HG02571 (cell line): ENCODE data around the gene VAC14.

Source experiments
- ATAC-seq: cut with Tn5 transposase; IDR thresholded peaks from one replicate; pipeline ENCODE4 v1.9.1; 2021; ENCODE audit warnings: mild to moderate bottlenecking, moderate library complexity; ENCODE audit not compliant: unreplicated experiment

Gene VAC14

DNA sequence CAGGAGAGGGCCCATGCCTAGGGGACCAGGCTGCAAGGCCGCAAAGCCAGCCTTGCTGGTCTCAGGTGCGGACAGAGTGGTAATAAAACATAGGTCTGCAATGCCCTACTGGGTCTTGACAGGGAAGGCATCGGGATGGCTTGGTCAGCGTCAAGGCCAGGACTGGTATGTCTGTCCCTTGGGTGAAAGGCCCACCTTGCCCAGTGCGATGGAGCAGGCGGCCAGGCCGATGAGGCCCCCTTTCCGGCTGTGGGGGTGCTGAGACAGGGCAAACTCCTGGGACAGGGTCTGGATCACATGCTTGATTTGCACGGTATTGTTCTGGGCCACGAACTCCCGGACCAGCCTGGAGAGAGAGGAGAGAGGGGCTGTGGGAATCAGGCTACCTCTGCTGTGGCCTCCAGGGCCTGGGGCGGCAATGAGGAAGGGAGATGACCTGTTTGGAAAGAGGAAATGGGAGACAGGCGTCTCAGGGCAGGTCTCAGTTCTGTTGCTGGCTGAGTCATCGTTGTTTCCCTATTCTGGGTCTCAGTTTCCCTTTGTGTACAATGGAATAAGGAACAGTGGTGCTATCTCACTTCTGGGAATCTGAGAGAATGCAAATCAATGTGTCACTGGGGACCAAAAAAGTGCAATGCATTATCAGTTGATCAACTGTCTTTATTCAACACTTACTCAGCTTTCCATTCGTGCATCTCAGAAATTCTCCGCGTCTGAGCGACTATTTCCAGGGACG is 14.8 kb downstream of the VAC14 start:
- no peak for ATAC-seq

DNA sequence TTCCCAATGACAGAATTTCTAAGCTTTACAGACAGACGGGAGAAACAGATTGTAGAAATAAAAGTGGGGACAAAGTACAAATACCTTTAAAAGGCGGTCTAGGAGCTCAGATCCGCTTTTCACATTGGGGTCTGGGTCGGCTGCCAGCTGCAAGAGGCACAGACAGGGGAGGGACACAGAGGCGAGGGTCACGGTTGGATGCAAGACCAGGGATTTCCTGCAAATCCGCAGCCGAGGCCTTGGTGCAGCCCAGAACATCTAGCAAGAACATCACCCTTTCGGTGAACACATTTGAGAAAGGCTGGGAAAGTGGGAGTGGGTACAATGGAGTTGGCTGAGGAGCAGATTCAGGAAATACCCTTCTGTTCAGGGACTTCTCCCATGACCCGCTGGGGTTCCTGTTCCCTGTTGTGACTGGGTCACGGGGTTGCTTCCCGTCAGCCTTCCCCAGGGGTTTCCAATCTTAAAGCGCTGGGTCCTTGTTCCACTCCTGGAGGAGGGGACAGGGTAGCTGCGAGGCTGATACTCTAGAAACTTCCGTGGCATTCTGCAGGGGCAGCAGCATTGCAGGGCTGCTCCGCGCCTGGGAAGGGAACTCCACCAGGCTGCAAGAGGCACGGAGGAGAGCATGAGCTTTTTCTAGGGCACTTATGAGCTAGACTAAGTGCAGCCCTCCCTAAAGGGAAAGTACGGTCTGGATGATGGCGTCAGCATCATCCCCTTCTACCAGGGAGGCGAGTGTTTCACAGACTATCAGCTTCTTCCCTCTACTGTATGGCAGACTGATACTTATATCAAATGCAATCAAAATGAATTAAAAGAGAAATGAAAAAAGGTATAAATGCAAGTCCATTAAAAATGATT is 16.0 kb downstream of the VAC14 start:
- ATAC-seq: no peak

DNA sequence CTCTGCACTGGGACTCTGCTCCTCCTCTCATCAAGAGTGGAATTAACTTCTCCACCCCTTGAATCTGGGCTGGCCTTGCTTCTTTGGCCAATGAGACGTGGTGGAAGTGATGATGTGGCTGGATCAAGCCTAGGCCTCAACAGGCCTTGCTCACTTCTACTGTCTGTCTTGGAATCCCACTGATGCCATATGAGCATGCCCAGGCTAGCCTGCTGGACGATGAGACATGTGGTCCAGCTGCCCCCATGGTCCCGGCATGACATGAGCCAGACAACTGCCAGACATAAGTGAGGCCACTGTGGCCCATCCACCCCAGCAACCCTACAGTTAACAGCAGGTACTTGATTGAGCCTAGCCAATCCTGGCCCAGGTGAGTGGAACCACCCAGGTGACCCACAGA is 18.7 kb downstream of the VAC14 start:
- ATAC-seq: no peak

DNA sequence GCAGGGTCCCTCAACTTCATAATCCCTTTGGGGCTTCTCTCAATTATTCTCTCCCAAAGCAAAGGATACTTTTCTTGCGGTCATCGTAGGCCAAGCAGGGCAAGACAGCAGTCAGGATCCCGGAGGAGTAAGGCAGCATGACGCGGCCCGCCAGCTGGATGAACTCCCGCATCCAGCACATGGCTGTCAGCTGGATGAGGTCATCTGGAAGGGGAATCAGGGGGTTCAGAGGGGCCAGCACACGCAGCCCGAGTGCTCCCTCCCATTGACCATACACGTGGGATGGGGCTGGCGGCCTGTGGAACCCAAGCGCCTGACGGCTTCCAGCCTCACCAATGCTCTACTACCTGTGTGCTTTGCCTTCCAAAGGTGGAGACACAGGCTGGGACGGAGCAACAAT is 19.2 kb downstream of the VAC14 start:
- no peak for ATAC-seq

DNA sequence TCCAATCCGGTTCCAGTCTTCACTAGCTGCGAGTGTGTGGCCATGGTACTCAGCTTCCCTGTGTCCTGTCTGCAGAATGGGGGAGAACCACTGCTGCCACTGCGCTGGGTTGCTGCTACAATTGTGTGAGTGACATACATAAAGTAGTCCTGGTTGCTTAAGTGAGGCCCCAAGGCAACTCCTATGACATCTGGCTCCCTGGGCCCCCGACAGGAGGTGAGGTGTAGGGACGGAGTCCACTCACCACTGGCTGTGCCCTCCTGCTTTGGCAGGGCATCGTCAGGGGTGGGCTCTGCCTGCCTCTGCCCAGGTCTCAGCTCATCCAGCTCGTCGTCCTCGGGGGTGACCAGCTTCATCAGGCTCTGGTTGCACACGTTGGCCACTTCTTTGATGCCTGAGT is 20.4 kb downstream of the VAC14 start:
- no peak for ATAC-seq

DNA sequence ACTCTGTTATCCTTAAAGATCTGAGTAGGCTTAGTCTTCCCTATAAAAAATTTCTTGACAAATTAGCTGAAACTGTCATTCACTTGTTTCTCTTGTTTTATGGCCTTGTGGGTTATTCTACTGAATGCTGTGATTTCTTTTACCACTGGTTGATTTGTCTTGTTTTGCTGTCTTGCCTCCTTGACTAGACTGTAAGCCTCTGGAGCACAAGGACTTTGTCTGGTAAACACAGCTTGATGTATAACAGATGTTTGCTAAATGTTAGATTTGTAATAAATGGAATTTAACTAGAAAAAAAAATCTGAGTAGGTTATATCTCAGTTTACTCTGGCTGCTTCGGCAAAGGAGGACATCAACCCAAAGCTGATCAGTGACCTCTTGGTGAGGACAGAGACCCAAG is 21.6 kb downstream of the VAC14 start:
- no peak for ATAC-seq

DNA sequence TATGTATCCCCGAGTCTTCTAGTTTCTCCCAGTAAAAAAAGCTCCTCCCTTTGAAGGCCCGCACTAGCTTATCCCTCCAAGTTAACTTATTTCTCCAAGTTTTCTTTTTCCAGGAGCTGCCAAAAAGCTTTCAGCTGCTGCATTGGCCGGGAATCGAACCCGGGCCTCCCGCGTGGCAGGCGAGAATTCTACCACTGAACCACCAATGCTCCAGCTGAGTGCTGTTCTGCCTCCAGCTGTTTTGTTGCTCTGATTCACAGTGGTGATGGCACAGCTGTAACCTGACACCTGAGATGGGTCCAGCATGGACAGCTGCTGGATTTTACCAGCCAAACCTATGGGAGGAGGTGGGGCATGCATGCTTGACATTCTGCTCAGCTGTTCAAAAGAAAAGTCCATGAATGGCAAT is 22.1 kb downstream of the VAC14 start:
- no peak for ATAC-seq

DNA sequence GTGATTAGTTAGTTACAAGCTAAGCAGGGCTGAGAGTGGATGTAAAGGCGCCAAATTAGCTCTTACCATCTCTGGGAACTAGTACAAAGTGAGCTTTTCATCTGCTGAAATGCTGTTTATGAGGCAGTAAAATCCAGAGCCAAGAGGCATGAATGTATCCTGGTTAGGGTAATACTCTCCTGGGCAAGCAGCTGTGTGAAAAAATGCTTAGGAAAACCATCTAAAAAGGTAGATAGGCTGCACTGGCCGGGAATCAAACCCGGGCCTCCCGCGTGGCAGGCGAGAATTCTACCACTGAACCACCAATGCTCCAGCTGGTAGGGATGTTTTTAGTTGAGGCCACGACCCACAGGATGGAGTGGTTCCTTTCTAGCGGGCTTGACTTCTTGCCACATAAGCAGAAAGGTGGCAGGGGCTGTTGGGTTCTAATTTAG is 23.0 kb downstream of the VAC14 start:
- ATAC-seq: no peak

DNA sequence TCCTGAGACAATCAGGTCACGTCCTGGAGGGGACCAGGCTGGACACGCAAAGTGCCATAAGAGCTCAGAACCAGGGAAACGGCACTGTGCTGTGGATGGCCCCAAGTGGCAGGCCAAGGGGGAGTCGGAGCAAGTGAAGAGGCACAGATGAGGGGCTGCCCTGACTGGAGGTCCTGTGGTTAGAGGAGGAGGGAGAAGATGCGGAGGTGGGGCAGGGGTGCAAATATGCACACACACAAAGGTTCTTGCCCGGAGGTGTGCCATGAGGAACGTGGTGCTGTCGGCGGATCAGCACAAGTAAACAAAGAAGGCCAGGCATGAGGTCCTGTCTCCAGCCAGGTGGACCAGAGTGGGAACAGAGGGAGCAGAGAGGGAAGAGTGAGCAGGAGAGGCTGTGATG is 23.5 kb downstream of the VAC14 start:
- no peak for ATAC-seq

DNA sequence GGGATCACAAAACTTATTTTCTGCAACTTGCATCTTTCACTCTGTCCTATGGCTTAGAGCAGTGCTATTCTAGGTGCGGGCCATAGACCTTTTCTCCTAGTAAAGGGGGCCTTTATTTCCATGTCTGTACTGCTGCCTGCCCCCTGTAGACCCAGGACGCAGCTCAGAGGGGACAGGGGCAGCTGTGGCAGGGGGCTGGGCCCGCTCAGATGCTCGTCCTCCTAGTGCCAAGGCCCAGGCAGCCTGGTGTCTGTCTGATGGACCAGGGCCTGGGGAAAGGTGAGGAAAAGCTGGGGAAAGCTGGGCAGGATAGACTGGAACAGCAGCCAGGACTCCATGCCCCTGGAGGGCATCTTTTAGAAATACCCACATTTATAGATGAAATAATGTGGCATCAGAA is 25.6 kb downstream of the VAC14 start:
- no peak for ATAC-seq

DNA sequence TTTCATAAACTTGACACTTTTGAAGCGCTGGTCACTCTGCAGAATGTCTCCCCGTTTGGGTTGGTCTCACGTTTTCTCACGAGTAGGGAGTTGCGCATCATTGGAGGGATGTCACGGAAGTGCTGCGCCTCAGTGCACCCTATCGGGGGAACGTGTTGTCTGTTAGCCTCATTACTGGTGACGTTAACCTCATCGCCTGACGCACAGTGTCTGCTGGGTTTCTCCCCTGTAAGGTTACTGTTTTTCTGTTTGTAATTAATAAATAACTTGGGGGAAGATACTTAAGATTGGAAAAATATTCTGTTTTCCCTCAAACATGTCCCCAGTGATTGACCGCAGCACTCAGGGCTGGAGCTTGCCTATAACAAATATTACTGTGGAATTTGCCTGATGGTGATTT is 26.7 kb downstream of the VAC14 start:
- ATAC-seq: no peak

DNA sequence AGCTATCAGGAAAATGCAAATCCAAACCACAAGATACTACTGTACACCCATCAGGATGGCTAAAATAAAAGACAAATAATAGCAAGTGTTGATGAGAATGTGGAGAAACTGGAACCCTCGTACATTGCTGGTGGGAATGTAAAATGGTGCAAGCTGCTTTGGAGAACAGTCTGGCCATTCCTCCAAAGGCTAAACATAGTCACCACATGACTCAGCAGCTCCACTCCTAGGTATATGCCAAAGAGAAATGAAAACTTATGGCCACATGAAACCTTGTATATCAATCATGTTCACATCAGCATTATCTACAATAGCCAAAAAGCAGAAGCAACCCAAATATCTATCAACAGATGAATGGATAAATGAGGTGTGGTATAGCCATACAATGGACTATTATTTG is 28.5 kb downstream of the VAC14 start:
- ATAC-seq: no peak

DNA sequence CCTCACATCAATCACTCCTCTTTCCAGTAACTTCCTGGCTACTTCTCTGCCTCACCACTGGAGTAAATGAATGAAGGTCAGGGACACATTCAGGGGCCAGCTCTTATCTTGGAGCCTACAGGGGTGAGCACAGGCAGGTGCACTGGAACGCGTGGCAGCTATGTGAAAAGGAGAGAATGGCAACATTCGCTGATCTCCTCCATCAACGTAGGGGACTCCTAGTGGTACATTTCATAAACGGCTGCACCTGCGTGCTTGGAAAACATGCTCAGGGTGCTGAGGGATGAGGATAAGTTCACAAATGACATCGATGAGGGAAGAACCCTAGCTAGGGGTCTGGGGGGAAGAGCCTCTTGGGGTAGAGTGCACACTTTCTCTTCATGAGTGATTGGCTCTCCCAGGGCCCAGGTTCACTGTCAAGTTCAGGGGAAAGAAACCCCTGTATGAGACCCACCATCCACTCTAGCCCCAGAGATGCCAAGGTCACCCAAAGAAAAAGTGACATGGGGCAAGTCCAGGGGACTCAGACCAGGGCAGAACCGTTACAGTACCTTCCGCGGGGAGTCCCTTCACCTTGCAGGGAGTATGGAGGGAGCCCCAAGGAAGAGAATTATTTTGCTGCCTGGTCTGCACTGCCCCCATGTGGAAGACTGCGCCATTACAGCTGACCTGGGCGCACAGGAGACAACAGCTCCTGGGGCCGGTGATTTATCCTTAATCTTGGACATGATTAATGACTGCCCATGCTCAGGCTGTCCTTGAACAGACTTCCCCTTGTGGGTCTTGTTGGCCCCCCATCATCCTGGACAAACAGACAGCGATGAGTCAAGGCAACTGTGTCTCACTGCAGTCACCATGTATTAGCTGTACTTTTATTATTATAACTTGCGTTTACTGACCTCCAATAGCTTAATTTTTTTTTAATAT is 30.1 kb downstream of the VAC14 start:
- no peak for ATAC-seq

DNA sequence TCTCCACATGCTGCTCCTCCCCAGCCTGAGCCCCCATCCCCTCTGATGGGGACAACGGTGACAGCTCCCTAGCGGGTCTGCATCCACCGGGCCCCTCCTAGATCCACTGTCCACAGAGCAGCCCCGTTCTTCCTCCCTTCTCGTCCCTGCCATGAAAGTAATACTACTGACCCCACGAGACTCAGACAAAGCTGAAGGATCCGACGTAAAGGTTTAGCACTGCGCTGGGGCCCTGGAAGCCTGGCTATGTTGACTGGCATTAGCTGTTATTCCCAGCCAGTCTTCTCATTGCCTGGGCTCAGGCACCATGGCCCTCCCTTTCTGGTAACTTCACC is 30.7 kb downstream of the VAC14 start:
- ATAC-seq: no peak

DNA sequence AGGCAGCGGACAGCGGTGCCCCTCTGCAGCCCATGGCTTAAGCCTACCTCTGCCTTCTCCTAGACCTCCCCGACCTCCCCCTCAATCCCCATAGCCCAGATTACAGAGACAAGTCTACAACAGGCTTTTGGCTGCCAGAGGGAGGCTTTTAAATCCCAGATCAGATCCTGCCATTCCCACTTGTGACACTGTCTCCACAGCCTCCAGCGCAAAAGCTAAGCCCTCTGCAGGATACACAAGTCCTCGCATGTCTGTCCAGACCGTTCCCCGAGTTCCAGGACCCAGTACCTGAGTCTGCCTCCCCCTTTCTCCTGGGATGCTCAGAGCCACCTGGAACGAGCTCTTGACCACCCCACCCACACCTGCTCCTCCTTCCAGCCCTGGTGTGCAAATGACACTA is 31.2 kb downstream of the VAC14 start:
- no peak for ATAC-seq

DNA sequence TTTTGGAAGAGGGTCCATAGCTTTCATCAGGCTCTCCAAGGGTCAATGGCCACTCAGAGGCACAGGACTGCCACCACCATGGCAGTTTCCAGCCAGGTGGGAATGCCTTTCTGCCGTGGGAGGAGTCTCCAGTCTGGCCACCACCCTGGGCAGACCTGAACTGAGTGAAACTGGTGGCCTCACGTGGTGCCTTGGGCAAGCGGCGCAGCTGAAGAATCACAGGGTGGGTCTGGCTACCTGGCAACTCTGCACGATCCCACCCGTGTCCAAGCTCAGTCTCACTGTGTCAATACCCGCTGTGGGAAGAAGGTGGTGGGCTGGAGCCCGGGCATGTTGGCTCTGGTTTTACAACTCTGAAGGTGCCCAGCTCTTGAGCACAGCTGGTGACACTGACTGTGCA is 31.8 kb downstream of the VAC14 start:
- ATAC-seq: no peak

DNA sequence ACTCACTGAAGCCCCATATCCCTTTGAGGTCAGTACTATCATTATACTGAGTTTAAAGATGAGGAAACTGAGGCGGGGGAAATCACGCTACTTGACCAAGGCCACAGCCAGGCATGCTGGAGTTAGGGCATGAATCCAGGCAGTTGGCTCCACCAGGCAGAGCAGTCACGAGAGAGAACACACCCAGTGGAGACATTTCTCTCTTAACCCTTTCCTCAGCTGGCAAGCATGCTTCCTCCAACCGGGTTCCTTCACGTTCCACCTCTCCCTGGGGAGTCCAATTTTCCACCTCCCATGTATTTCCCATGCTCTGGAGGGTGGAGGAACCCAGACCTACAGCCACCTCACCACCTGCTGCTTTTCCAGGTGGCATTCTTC is 32.8 kb downstream of the VAC14 start:
- no peak for ATAC-seq

DNA sequence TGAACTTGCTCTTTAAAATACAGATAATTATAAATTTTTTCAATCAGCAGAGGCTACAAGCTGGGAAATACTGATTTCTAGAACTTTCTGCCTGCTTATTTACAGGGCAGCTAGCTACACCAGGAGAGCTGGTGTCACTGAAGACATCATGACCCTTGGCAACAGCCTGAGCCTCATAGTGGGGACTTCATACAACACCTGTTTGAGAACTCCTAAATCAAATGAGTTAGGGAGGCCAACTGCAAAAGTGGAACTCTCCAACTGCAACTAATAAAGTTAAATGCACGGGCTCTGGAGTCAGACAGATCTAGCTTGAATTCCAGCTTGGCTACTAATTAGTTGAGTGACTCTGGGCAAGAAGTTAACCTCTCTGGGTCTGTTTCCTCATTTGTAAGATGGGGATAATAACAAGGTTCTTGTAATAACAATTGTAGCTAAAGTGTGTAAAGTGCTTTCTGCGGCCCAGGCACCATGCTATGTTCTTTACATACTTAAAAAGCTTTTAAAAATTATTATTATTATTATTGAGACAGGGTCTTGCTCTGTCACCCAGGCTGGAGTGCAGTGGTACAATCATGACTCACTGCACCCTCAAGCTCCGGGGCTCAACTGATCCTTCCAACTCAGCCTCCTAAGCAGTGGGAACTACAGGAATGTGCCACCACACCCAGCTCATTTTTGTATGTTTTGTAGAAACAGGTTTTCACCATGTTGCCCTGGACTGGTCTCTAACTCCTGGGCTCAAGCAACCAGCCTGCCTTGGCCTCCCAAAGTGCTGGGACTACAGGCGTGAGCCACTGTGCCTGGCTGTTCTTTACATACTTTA is 33.4 kb downstream of the VAC14 start:
- ATAC-seq: no peak

DNA sequence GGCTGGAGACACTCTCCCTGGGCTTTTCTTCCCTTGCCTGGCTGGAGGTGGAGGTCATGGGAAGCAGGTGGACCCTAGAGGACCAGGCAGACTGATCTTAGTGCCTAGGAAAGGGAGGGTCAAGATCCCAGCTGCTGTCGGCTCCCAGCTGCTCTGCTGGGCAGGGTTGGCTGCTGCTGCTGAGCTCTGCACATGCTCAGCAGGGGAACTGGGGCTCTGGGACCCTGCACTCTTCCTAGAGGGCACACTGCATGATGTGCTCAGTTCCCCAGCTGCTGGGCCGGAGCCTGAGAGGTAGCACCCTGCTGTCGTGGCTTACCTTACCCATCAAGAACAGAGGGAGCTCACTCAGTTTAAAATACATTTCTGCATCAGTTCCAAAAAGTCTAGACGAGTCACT is 34.3 kb downstream of the VAC14 start:
- no peak for ATAC-seq

DNA sequence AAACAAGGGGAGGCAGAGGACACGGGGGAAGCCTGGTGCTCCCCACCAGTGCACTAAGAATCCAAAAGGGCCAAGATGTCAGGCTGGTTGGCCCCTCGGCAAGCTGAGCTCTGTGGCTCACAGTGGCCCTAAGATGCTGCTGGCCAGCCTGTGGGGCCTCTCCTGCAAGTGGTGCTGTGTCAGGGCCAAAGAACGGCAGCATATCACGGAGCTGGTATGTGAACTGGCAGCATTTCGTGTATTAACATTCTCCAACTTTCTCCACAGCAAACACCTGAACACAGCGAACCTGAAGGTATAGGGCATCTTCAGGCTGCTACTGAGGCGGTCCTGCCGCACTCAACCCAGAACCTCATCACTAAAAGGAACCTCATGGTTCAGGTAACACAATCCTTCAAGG is 34.8 kb downstream of the VAC14 start:
- no peak for ATAC-seq

DNA sequence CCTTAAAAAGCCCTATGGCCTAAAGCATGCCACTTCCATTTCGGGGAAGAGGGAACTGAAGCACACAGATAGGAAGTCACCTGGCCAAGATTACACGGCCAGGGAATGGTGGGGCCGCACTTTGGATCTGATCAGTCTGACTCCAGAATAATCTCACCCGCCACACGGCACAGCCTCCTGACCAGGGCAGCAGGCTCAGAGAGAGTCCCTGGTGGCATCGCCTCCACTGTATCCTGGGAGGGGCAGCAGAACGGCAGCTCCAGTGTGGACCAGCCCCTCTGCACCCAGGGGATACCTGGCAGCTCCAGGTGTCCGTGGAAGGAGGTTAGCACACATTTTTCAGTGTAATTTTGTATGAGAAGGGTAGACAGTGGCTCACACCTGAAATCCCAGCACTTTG is 35.5 kb downstream of the VAC14 start:
- no peak for ATAC-seq
